Measurements from ENCODE around the gene ATP6V1C2. TPM values are rescaled to one million over a fixed set of nuclear protein-coding genes. Genes with fewer than 3 reads are reported as not detected.

The ATP6V1C2 gene
- total RNA-seq, 2 donors from 2014 or later: 0.66 TPM; not detected in 1

GRCh38 chr2:10820562-10820961 lies 99.1 kb downstream of the ATP6V1C2 start:
- Histone ChIP-seq H3K27ac (no peak overlapping the region), H3K36me3 (replicated peaks in 1 of 2; ENCODE audit: insufficient read depth in 1 of 2, low read depth in 2 of 2) (no peaks in the 10 kb centered on the region), H3K27me3 (no peaks in the 10 kb centered on the region), H3K9me3 (no peaks in the 10 kb centered on the region), H3K4me1 (peaks cover 3% of the 10 kb centered on the region), H3K4me3 (no peak overlapping the region)
- DNase-seq (peak in 2 of 4 donors; percentile 48 to 76), ATAC-seq (no peak)
- intact Hi-C loops (cut with DNase I): no loop called here
- no peak for TF ChIP-seq CTCF (IDR thresholded peaks at IDR 0.05)
- TF ChIP-seq POLR2A (IDR thresholded peaks at IDR 0.05): no peak
- 17 to 35% methylated on average over 7 to 8 of the region's 8 CpGs for WGBS, 2 donors

DNA sequence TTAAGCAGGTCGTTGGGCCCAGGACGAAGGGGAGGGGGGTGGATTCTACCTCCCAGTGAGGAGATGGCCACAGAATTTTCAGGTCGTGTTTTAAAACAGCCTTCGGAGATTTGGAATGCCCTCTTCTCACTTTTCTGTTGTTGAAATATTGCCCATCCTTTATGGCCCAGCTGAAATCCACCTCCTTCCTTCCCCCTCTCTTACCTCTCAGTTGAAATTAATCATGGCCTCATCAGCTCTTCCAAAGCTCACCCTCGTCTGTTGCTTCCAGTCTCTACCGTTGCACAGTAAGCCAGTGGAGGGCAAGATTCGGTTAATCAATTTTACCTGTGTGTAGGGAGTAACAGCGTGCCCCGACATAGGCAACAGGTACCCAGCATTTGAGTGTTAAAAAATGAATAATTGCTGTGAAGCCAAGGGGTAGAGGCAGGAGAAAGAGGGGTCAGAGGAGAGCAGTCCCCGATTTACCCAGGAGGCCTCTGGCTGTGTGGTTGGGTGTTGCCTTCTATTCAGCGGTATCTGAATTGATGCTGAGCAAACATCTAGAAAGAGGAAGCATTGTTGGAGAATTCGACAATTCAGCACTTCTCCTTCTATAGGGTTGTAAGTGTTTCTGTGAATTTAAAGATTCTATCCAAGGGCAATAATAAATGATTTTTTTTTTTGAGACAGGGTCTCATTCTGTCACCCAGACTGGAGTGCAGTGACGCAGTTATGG lies 99.7 kb downstream of the ATP6V1C2 start:
- no peak for DNase-seq
- Histone ChIP-seq H3K4me3 (no peak overlapping the region), H3K36me3 (replicated peaks in 1 of 2; ENCODE audit: insufficient read depth in 1 of 2, low read depth in 2 of 2) (no peaks in the 10 kb centered on the region), H3K9me3 (no peaks in the 10 kb centered on the region), H3K27ac (no peak overlapping the region), H3K27me3 (no peaks in the 10 kb centered on the region), H3K4me1 (peaks cover 3% of the 10 kb centered on the region)
- intact Hi-C loops (cut with DNase I): no loop called here
- ATAC-seq: no peak
- 61 to 72% methylated on average over 13 of the region's 13 CpGs for WGBS, 2 donors
- no peak for TF ChIP-seq POLR2A (IDR thresholded peaks at IDR 0.05)
- TF ChIP-seq CTCF (IDR thresholded peaks at IDR 0.05): no peak

DNA sequence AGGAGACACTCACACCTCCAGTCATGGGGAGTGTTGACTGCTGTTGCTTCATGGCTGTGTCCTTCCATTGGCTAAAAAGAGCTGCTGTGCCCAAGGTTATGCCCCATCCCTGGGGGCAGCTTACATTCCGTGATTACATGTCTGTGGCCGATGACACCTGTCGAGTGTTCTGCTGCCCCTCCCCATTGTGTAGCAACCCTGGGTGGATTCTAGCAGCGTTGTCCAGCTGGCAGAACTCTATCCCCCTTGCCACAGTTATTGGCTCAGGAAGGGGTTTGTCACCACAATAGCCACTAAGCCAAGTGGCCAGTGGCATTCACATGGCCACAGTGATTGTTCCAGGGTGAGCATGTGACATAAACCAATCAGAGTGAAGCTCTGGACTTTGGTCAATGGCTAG lies 102.8 kb downstream of the ATP6V1C2 start:
- ATAC-seq (no peak), DNase-seq (no peak)
- H3K27ac ChIP-seq: no peak overlapping the region
- 80 to 93% methylated on average over 1 to 4 of the region's 4 CpGs for WGBS, 2 donors
- no peaks in the 10 kb centered on the region for H3K27me3 ChIP-seq
- H3K9me3 ChIP-seq: no peaks in the 10 kb centered on the region
- intact Hi-C loops (cut with DNase I): no loop called here
- no peak for TF ChIP-seq CTCF (IDR thresholded peaks at IDR 0.05)
- H3K36me3 ChIP-seq (replicated peaks in 1 of 2; ENCODE audit: insufficient read depth in 1 of 2, low read depth in 2 of 2): no peaks in the 10 kb centered on the region
- no peak overlapping the region for H3K4me3 ChIP-seq
- H3K4me1 ChIP-seq: peaks cover 5% of the 10 kb centered on the region

DNA sequence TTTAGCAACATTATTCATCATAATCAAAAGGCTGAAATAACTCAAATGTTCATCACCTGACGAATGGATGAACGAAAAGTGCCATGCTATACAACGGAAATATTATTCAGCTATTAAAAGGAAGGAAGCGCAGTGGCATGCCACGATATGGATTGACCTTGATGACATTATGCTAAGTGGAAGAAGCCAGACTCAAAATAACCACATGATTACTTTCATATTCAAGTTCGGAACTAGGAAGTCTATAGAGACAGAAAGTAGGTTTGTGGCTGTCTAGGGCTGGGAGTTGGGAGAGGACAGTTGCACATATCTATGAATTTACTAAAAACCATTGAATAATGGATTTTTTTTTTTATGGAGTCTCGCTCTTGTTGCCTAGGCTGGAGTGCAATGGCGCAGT lies 104.6 kb downstream of the ATP6V1C2 start:
- Histone ChIP-seq H3K36me3 (replicated peaks in 1 of 2; ENCODE audit: insufficient read depth in 1 of 2, low read depth in 2 of 2) (no peaks in the 10 kb centered on the region), H3K27me3 (no peaks in the 10 kb centered on the region), H3K4me3 (no peak overlapping the region), H3K4me1 (peaks cover 12% of the 10 kb centered on the region), H3K9me3 (no peaks in the 10 kb centered on the region), H3K27ac (no peak overlapping the region)
- WGBS, 2 donors: 72 to 85% methylated on average over 8 of the region's 8 CpGs
- intact Hi-C loops (cut with DNase I): no loop called here
- DNase-seq (no peak), ATAC-seq (no peak)
- TF ChIP-seq POLR2A (IDR thresholded peaks at IDR 0.05) (no peak), CTCF (IDR thresholded peaks at IDR 0.05) (no peak)

DNA sequence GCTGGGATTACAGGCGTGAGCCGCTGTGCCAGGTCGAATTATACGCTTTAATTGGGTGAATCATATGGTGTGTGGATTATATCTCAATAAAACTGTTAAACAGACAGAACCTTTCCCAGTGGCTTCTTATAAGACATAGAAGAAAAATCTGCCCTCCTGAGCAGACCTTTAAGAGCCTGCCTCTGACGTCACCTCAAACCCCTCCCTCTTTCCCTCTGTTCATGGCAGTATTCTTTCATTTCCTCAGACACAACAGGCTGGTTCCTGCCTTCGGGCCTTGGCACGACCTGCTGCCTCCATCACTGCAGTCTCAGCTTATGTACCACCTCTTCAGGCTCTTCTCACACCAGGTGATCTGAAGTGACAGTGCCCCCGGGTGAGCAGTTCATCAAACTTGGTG lies 105.2 kb downstream of the ATP6V1C2 start:
- no peak for DNase-seq
- Histone ChIP-seq H3K36me3 (replicated peaks in 1 of 2; ENCODE audit: insufficient read depth in 1 of 2, low read depth in 2 of 2) (no peaks in the 10 kb centered on the region), H3K27me3 (no peaks in the 10 kb centered on the region), H3K4me3 (no peak overlapping the region), H3K27ac (no peak overlapping the region), H3K4me1 (peaks cover 12% of the 10 kb centered on the region), H3K9me3 (no peaks in the 10 kb centered on the region)
- WGBS, 2 donors: 75% methylated on average over 8 of the region's 8 CpGs
- no peak for ATAC-seq
- no peak for TF ChIP-seq CTCF (IDR thresholded peaks at IDR 0.05)
- TF ChIP-seq POLR2A (IDR thresholded peaks at IDR 0.05): no peak
- intact Hi-C loops (cut with DNase I): no loop called here

Measured in body of pancreas (tissue), 4 donors.